CD8-positive, alpha-beta memory T cell (primary cell): ENCODE measurements around the gene FRMD4A. TPM values are rescaled to one million over a fixed set of nuclear protein-coding genes. Genes with fewer than 3 reads are reported as not detected.

Experiments
- CTCF ChIA-PET: fragments of 350-600 bp; sonication (Branson Sonifier 250); formaldehyde crosslinking; loops from one replicate; lab custom pipeline; 2021; ENCODE audit warnings: antibody characterized with exemption; lab: Charles Lee
- POLR2A ChIA-PET: fragments of 350-600 bp; sonication (Branson Sonifier 250); formaldehyde crosslinking; loops from one replicate; lab custom pipeline; 2021; ENCODE audit warnings: antibody characterized with exemption; lab: Charles Lee
- DNase-seq, 5 donors: peaks; one replicate each; pipeline versions ENCODE4 v3.0.0 to v3.0.0-alpha.2; 2020 to 2022; ENCODE audit warnings: mixed read lengths in 1 of 5
- H3K27ac ChIP-seq: one replicate; pipeline ENCODE4 v1.7.0; 2013; ENCODE audit warnings: low read depth, mild to moderate bottlenecking, low read length, moderate library complexity
- H3K27me3 ChIP-seq: 2 replicates; pipeline ENCODE4 v1.7.0; 2013; ENCODE audit warnings: low read length, mild to moderate bottlenecking; ENCODE audit not compliant: insufficient read depth, poor library complexity, severe bottlenecking
- H3K36me3 ChIP-seq: 2 replicates; pipeline ENCODE4 v1.7.0; 2013; ENCODE audit warnings: mild to moderate bottlenecking, low read length, moderate library complexity; ENCODE audit not compliant: insufficient read depth
- H3K4me1 ChIP-seq: 2 replicates; pipeline ENCODE4 v1.7.0; 2013; ENCODE audit warnings: mild to moderate bottlenecking, low read length, moderate library complexity; ENCODE audit not compliant: insufficient read depth
- H3K4me3 ChIP-seq: 2 replicates; pipeline ENCODE4 v1.7.0; 2013; ENCODE audit warnings: mild to moderate bottlenecking, low read length
- H3K9me3 ChIP-seq: 2 replicates; pipeline ENCODE4 v1.7.0; 2013; ENCODE audit warnings: mild to moderate bottlenecking, low read length
- H3K27ac Mint-ChIP-seq, 8 donors: one replicate each; pipeline ENCODE4 v1.8.0; 2020 to 2021; ENCODE audit warnings: mixed read lengths in 8 of 8, mild to moderate bottlenecking in 6 of 8, inconsistent platforms in 3 of 8, moderate library complexity in 3 of 8
- H3K27me3 Mint-ChIP-seq, 2 donors: one replicate each; pipeline ENCODE4 v1.8.0; 2020 to 2021; ENCODE audit warnings: mixed read lengths in 2 of 2, mild to moderate bottlenecking in 1 of 2, moderate library complexity in 1 of 2
- H3K36me3 Mint-ChIP-seq, 3 donors: one replicate each; pipeline ENCODE4 v1.8.0; 2020 to 2021; ENCODE audit warnings: mixed read lengths in 3 of 3, inconsistent platforms in 1 of 3, mild to moderate bottlenecking in 1 of 3
- H3K4me1 Mint-ChIP-seq, 3 donors: one replicate each; pipeline ENCODE4 v1.8.0; 2020 to 2021; ENCODE audit warnings: mixed read lengths in 3 of 3, inconsistent platforms in 1 of 3, mild to moderate bottlenecking in 1 of 3
- H3K4me3 Mint-ChIP-seq, 7 donors: one replicate each; pipeline ENCODE4 v1.8.0; 2020 to 2021; ENCODE audit warnings: mixed read lengths in 7 of 7, mild to moderate bottlenecking in 6 of 7, moderate library complexity in 4 of 7, inconsistent platforms in 2 of 7
- H3K9me3 Mint-ChIP-seq, 5 donors: one replicate each; pipeline ENCODE4 v1.8.0; 2020 to 2022; ENCODE audit warnings: mixed read lengths in 5 of 5, mild to moderate bottlenecking in 3 of 5, moderate library complexity in 2 of 5, inconsistent platforms in 1 of 5
- polyA plus RNA-seq: library from polyadenylated mRNA; unstranded; fragments of 300-500 nt; fragmentation: Illumina TruSeq; gene quantifications from one replicate; pipeline ENCODE4 v1.2.3, GENCODE V29; 2021
- total RNA-seq, 2 experiments: library from RNA; stranded (reverse); gene quantifications; one replicate each; pipeline ENCODE4 v1.2.3, GENCODE V29; 2021

FRMD4A gene
- total and polyA plus RNA-seq, 3 experiments from 2014 or later: 0.21 to 2.7 (median 2.1) TPM

DNA sequence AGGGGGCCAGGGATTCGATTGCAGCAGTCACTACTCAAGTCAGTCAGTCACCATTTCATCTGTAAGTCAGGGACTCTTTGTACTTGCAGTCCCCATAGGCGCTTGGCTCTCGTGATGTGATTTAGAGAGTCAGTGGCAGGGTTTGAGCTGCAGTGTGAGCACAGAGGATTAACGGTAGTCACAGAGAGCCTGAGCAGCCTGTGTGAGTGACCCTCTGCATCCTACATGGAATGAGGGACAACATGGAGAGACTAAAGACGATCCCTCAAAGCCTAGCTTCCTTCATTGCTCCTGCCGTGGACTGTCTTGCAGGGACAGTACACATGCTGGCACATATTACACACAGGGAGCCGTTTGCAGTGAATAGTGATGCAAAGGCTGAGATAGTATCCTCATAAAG is 687.7 kb downstream of the FRMD4A start:
- ChIA-PET POLR2A (no interaction called here), CTCF (no interaction called here)
- DNase-seq: no peak
- Histone ChIP-seq H3K9me3 (peaks cover 11% of the 10 kb centered on the region), H3K4me3 (no peak overlapping the region), H3K4me1 (no peaks in the 10 kb centered on the region), H3K27ac (no peak overlapping the region), H3K36me3 (no peaks in the 10 kb centered on the region), H3K27me3 (no peaks in the 10 kb centered on the region)
- H3K36me3 Mint-ChIP-seq: peaks cover 54 to 80% (median 58%) of the 10 kb centered on the region in 3 donors
- no peak overlapping the region for H3K4me3 Mint-ChIP-seq
- peaks cover 2 to 5% (median 4%) of the 10 kb centered on the region in 3 donors for H3K4me1 Mint-ChIP-seq
- H3K27me3 Mint-ChIP-seq: no peaks in the 10 kb centered on the region
- H3K27ac Mint-ChIP-seq: no peak overlapping the region
- peaks cover 22 to 27% (median 23%) of the 10 kb centered on the region in 5 donors for H3K9me3 Mint-ChIP-seq

DNA sequence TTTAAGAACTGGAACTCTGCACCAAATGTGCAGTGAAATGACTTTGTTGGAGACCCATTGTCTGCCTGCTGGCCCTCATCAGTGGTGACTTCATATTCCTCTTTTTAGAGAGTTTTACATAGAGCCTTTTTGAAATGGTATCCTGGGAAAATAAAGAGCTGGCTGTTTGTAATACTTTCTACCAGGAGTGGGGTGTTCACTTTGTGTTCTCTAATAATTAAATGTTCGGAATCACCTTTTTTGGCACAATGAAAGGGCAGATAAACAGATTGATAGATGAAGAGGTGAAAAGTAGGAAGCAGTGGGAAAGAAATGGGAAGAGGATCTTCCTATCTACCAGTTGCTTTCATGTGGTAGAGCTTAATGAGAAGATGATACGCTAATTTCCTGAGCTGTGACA is 688.4 kb downstream of the FRMD4A start:
- Histone ChIP-seq H3K36me3 (no peaks in the 10 kb centered on the region), H3K27me3 (no peaks in the 10 kb centered on the region), H3K9me3 (peaks cover 11% of the 10 kb centered on the region), H3K27ac (no peak overlapping the region), H3K4me3 (no peak overlapping the region), H3K4me1 (no peaks in the 10 kb centered on the region)
- DNase-seq: no peak
- Mint-ChIP-seq H3K36me3 (peaks cover 61 to 83% (median 63%) of the 10 kb centered on the region in 3 donors), H3K9me3 (peaks cover 22 to 27% (median 23%) of the 10 kb centered on the region in 5 donors), H3K27ac (no peak overlapping the region), H3K4me1 (no peaks in the 10 kb centered on the region), H3K27me3 (no peaks in the 10 kb centered on the region), H3K4me3 (peak overlapping the region in 1 of 7 donors; percentile 57)
- CTCF ChIA-PET: no interaction called here
- POLR2A ChIA-PET: no interaction called here

- no peak for DNase-seq
- H3K9me3 Mint-ChIP-seq: peaks cover 19 to 27% (median 23%) of the 10 kb centered on the region in 5 donors
- H3K27ac Mint-ChIP-seq: no peak overlapping the region
- POLR2A ChIA-PET: no interaction called here
- H3K4me1 Mint-ChIP-seq: no peaks in the 10 kb centered on the region
- H3K36me3 Mint-ChIP-seq: peaks cover 53 to 88% (median 60%) of the 10 kb centered on the region in 3 donors
- H3K36me3 ChIP-seq: peaks cover 4% of the 10 kb centered on the region
- no peak overlapping the region for H3K4me3 ChIP-seq
- no peaks in the 10 kb centered on the region for H3K27me3 ChIP-seq
- CTCF ChIA-PET: interaction anchor here (0.7 kb wide), 1 partner anchor 317 kb away, joined by 3 read pairs; no protein-coding TSS in a partner anchor
- no peak overlapping the region for H3K4me3 Mint-ChIP-seq
- H3K27ac ChIP-seq: no peak overlapping the region
- H3K9me3 ChIP-seq: peaks cover 11% of the 10 kb centered on the region
- no peaks in the 10 kb centered on the region for H3K4me1 ChIP-seq
- H3K27me3 Mint-ChIP-seq: no peaks in the 10 kb centered on the region
Observed at GRCh38 chr10:13637894-13638293, 692.8 kb downstream of the FRMD4A start.

DNA sequence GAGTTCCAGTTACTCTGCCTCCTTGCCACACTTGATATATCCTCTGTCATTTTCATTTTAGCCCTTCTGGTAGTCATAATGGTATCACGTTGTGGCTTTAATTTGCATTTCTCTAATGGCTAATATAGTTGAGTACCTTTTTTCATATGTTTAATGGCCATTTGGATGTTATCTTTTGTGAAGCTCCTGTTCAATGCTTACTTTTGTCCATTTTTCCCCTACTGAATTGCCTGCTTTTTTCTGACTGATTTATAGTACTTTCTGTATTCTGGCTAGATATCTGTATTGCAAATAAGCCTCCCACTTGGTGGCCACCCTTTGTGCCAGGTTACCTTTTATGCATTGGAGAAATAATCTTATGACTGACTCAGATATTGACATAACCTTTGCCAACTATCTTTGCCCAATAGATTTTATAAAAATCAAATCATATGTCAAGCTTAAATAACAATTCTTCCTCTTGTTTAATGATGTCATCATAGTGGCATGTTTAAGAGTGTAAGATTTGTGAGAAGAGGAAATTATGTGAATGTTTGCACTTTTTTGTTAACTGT is 693.3 kb downstream of the FRMD4A start:
- POLR2A ChIA-PET: no interaction called here
- Mint-ChIP-seq H3K9me3 (peaks cover 14 to 24% (median 20%) of the 10 kb centered on the region in 5 donors), H3K4me3 (no peak overlapping the region), H3K27me3 (no peaks in the 10 kb centered on the region), H3K36me3 (peaks cover 48 to 88% (median 55%) of the 10 kb centered on the region in 3 donors), H3K27ac (no peak overlapping the region), H3K4me1 (no peaks in the 10 kb centered on the region)
- peaks cover 4% of the 10 kb centered on the region for H3K36me3 ChIP-seq
- no peak overlapping the region for H3K27ac ChIP-seq
- no peak overlapping the region for H3K4me3 ChIP-seq
- no peak for DNase-seq
- peaks cover 9% of the 10 kb centered on the region for H3K9me3 ChIP-seq
- H3K27me3 ChIP-seq: no peaks in the 10 kb centered on the region
- CTCF ChIA-PET: no interaction called here
- no peaks in the 10 kb centered on the region for H3K4me1 ChIP-seq

DNA sequence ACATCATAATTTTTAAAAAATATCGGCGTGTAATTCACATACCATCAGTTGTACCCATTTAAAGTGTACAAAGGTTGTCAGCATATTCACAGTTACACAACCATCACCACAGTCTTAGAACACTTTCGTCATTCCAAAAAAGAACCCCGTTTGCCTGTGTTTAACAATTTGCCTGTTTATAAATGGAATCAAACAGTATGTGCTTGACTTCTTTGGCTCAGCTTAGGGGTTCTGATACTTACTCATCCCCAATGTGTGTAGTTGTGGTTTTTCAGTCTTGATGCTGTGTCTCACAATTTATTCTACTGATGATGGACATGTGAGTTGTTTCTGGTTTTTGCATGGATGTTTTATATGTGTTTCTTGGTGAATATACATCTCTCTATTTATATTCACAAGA is 693.9 kb downstream of the FRMD4A start:
- peaks cover 3% of the 10 kb centered on the region for H3K9me3 ChIP-seq
- Mint-ChIP-seq H3K4me1 (no peaks in the 10 kb centered on the region), H3K27ac (no peak overlapping the region), H3K36me3 (peaks cover 44 to 87% (median 49%) of the 10 kb centered on the region in 3 donors), H3K4me3 (no peak overlapping the region), H3K9me3 (peaks cover 10 to 18% (median 14%) of the 10 kb centered on the region in 5 donors), H3K27me3 (no peaks in the 10 kb centered on the region)
- H3K27me3 ChIP-seq: no peaks in the 10 kb centered on the region
- CTCF ChIA-PET: no interaction called here
- POLR2A ChIA-PET: no interaction called here
- peaks cover 4% of the 10 kb centered on the region for H3K36me3 ChIP-seq
- H3K4me1 ChIP-seq: no peaks in the 10 kb centered on the region
- H3K4me3 ChIP-seq: no peak overlapping the region
- no peak for DNase-seq
- no peak overlapping the region for H3K27ac ChIP-seq

- DNase-seq: no peak
- no peak overlapping the region for H3K4me3 Mint-ChIP-seq
- Histone ChIP-seq H3K27ac (no peak overlapping the region), H3K9me3 (no peaks in the 10 kb centered on the region), H3K4me3 (no peak overlapping the region), H3K27me3 (no peaks in the 10 kb centered on the region), H3K36me3 (peaks cover 10% of the 10 kb centered on the region), H3K4me1 (no peaks in the 10 kb centered on the region)
- CTCF ChIA-PET: no interaction called here
- POLR2A ChIA-PET: no interaction called here
- H3K27ac Mint-ChIP-seq: peak overlapping the region in 1 of 8 donors; percentile 12
- H3K9me3 Mint-ChIP-seq: no peaks in the 10 kb centered on the region
- no peaks in the 10 kb centered on the region for H3K4me1 Mint-ChIP-seq
- peaks cover 38 to 85% (median 45%) of the 10 kb centered on the region in 3 donors for H3K36me3 Mint-ChIP-seq
- H3K27me3 Mint-ChIP-seq: no peaks in the 10 kb centered on the region
Observed at GRCh38 chr10:13634207-13634606, 696.5 kb downstream of the FRMD4A start.

DNA sequence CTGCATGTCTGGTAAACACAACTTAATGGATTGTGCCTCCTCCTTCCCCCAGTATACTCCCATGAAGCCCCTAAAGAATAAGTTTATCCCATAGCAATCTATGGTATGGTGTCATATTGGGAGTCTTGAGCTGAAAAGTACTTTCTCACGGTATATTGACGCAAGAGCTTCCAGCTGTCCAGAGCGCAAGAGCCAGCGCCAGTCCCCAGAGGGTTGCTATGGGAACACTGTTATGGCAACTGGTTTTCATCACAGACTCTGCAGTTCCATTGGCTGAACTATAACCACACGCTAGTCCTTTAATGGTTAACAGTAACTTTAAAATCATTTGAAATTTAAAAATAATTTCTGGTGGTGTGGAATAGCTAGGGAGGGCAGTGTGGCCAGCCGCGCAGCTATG is 697.0 kb downstream of the FRMD4A start:
- Mint-ChIP-seq H3K27me3 (no peaks in the 10 kb centered on the region), H3K4me1 (no peaks in the 10 kb centered on the region), H3K9me3 (no peaks in the 10 kb centered on the region), H3K27ac (no peak overlapping the region), H3K36me3 (peaks cover 38 to 85% (median 41%) of the 10 kb centered on the region in 3 donors), H3K4me3 (no peak overlapping the region)
- Histone ChIP-seq H3K4me3 (no peak overlapping the region), H3K4me1 (no peaks in the 10 kb centered on the region), H3K9me3 (no peaks in the 10 kb centered on the region), H3K36me3 (peaks cover 10% of the 10 kb centered on the region), H3K27me3 (no peaks in the 10 kb centered on the region), H3K27ac (no peak overlapping the region)
- CTCF ChIA-PET: no interaction called here
- POLR2A ChIA-PET: no interaction called here
- DNase-seq: no peak

GRCh38 chr10:13632884-13633440 is 697.8 kb downstream of the FRMD4A start:
- POLR2A ChIA-PET: no interaction called here
- CTCF ChIA-PET: no interaction called here
- Histone ChIP-seq H3K4me3 (no peak overlapping the region), H3K36me3 (peaks cover 10% of the 10 kb centered on the region), H3K4me1 (no peaks in the 10 kb centered on the region), H3K9me3 (no peaks in the 10 kb centered on the region), H3K27ac (no peak overlapping the region), H3K27me3 (no peaks in the 10 kb centered on the region)
- Mint-ChIP-seq H3K27me3 (no peaks in the 10 kb centered on the region), H3K9me3 (no peaks in the 10 kb centered on the region), H3K4me3 (no peak overlapping the region), H3K4me1 (no peaks in the 10 kb centered on the region), H3K36me3 (peaks cover 34 to 81% (median 35%) of the 10 kb centered on the region in 3 donors), H3K27ac (no peak overlapping the region)
- no peak for DNase-seq
